Colon (tissue), 2 donors: ENCODE results near the gene PROM2.

Experiments
- FAIRE-seq: peaks from 2 replicates; lab custom pipeline; 2012; peaks lifted over from hg19 to GRCh38; lab: Jason Lieb, UNC
- donor health status: control.
- donor health status: control.

PROM2 gene

DNA sequence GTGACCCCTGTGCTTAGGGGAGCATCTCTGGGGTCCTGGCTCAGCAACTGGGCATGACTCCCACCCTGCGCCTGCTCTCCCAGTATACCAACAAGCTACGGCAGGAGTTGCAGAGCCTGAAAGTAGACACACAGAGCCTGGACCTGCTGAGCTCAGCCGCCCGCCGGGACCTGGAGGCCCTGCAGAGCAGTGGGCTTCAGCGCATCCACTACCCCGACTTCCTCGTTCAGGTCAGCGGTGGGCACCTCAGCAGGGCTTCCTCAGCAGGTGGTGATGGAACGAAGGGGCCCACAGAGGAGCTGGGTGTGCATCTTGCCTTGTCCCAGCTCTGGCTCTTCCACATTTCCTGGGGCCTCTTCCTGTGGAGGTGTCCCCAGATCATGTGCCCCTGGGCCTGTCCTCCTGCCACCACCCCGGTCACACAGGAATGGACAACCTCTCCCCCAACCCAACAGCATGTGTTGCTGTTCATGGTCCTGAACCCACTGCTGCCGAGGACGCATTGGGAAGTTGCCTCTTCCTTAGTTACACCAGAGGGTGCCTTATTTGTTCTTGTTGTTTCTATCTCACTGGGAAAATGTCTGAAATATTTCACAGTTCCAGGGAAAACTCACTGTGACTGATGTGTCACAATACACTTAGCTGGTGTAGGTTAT lies 10.8 kb downstream of the PROM2 start:
- FAIRE-seq, result no peak

DNA sequence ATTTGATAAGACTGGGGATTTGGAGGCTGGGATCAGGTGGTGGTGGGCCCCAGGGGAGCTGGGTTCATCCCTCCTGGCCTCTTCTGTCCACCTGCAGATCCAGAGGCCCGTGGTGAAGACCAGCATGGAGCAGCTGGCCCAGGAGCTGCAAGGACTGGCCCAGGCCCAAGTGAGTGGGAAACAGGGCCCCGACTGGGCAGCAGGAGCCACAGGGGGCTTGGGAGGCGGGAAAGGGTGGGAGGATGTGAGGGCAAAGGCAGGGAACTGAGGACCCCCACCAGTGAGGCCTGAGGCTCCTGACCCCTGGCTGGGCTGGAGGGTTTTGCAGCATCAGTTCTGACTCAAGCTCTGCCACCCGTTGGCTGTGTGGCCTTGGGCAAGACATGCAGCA lies 11.3 kb downstream of the PROM2 start:
- FAIRE-seq, result no peak

- no peak for FAIRE-seq
These were observed 13.1 kb downstream of the PROM2 start for GRCh38 chr2:95287336-95287735.

DNA sequence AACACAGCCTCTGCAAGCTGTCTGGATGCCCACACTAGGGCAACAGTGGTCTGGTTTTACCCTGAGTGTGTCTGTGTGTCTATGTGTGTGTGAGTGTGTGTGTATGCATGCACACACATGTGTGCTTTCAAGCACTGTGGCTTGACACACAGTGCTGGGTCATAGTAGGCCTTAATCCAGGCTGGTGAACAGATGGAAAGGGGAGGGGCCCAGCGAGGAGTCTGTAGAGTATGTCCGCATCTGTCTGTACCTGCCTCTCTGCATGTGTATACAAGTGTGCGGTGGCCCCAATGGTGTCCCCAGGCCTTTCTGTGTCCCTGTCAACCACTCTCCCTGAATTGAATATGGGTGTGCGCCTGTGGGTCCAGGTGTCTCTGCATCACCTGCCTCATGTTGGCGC lies 13.6 kb downstream of the PROM2 start:
- no peak for FAIRE-seq

DNA sequence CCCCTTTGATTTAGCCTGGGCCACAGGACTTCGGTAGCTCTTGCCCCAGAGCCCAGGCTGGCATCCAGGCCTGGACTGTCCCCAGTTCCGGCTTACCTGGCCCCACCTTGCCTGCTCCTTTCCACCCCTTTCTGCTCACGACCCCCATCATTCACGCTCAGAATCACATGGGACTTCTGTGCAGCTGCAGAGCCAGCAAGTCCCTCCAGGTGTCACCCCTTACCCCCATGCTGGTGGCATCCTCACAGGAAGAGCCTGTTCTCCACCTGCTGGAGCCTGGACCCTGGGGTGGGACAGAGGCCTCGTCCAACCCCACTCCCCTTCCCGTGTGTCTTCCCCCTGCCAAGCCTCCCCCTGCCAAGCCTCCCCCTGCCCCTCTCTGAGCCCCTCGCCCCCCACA lies 15.0 kb downstream of the PROM2 start:
- no peak for FAIRE-seq

DNA sequence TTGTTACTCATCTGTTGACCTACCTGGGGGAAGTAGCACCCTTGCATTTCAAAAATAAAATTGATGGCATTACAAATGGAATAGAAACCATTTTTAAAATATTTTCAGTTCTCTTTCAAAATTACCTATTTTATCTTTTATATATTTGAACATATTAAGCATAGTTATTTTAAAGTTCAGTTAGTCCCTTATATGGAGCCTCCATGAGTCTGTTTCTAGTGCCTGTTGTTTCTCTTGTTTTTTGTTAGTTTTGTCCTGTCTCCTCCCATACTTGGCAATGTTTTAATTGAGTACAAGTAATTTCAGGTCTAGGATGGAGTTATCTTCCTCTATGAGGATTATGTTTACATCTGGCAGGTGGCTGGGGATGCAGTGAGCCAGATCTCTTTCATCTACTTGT lies 17.0 kb downstream of the PROM2 start:
- no peak for FAIRE-seq

DNA sequence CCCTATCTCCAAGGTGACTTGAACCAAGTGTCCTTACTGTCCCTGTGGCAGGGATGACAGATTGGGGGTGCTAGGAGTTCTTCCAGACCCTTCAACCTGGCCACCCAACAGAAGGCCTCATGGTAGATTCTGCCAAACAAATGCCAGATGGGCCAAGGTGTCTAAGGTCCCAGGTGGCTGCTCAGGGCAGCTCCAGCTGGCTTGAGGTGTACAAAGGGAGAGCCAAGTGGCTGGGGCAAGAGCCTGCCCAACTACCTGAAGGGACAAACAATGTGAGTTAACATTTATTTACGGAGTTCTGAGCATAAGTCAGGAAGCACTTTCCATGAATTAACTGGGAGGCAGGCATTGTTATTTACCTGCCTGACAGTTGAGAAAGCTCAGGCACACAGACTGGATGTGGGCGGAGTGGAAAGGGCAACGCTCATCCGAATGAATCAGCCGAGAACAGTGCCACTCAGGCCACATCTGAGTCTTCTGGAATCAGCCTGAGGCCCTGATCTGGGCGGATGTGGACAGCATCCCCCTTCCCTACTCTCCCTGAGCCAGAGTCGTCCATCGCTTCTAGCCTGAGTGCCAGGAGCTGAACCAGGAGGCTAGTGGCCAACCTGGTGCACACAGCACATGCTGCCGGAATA lies 18.5 kb downstream of the PROM2 start:
- FAIRE-seq, result no peak

GRCh38 chr2:95294579-95295250 lies 20.5 kb downstream of the PROM2 start:
- FAIRE-seq, result no peak

GRCh38 chr2:95295376-95295775 lies 21.1 kb downstream of the PROM2 start:
- no peak for FAIRE-seq

GRCh38 chr2:95296011-95296410 lies 21.8 kb downstream of the PROM2 start:
- FAIRE-seq, result no peak

- no peak for FAIRE-seq
These were observed 22.7 kb downstream of the PROM2 start, which contains the start of gene KCNIP3 for GRCh38 chr2:95296880-95297487. KCNIP3 (plus strand) TSS chr2:95297347; CDS start chr2:95297439, 92 bp downstream.

- no peak for FAIRE-seq
These were observed 23.6 kb downstream of the PROM2 start for GRCh38 chr2:95297639-95298395.

GRCh38 chr2:95298486-95299111 lies 24.4 kb downstream of the PROM2 start:
- FAIRE-seq, result no peak

DNA sequence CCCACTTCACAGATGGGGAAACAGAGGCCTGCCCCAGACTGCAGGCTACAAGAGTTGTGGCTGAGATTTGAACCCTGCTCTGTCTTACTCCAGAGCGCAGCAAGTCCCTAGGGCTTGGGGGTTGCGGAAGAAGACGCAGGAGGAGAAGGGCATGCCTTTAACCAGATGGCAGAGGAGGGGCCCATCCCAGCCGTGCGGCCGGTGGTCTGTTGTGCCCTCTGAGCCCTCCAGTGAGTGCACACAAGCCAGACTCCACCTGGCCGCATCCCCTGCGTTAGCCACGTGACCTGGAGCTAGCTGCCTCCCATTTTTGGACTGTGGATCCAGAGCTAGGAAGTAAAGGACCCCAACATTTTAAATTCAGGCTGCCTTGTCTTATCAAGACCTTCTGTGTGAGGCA lies 25.7 kb downstream of the PROM2 start:
- no peak for FAIRE-seq

- FAIRE-seq, result no peak
These were observed 26.2 kb downstream of the PROM2 start for GRCh38 chr2:95300450-95300849.

DNA sequence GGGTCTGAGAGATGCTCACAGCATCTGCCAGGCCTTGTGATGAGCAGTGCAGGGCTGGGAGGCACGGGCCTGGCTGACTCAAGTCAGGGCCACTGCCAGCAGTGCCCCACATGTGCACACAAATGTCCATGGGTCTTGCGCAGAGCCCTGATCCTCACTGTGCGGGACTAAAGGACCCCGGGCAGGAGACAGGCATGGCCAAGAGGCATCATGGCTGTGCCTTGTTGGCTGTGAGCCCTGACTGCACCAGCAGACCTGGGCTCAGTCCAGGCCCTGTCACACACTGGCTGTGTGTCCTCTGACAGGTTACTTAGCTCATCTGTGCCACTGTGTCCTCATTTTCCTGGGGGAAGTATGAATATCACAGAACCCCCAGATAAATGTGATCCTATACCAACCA lies 26.9 kb downstream of the PROM2 start:
- no peak for FAIRE-seq

GRCh38 chr2:95301876-95302641 lies 27.8 kb downstream of the PROM2 start:
- FAIRE-seq, result no peak

GRCh38 chr2:95303191-95303919 lies 29.1 kb downstream of the PROM2 start:
- no peak for FAIRE-seq

DNA sequence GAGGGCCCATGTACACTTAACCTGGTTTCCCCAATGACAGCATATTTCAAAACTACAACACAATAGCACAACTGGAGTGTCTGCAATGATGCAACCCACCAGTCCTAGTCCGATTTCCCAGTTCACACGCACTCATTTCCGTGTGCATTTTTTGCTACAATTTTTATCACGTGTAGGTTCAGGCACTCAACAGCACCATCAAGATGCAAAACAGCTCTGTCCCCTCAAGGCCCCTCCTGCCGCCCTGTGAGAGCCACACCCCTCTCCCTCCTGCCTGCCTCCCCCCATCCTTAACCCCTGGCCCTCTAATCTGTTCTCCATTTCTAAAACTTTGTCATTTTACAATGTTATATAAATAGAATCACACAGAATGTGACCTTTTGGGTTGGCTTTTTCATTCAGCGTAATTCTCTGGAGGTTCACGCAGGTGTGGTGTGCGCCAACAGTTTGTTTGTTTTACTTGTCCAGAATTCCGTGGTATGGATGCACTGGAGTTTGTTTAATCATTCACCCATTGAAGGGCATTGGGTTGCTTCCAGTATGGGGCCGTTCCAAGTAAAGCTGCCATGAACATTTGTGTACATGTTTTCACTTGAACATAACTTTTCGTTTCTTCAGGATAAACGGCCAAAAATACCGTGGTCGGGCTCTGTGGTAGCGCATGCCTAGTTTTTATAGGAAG lies 31.3 kb downstream of the PROM2 start:
- no peak for FAIRE-seq
